SHP77 (cell line): ENCODE data around the gene HSPA14.
"Not testable (repeated sequence)": the region's sequence is repeated elsewhere in the genome, so short reads cannot be mapped to it uniquely, and the experiment has no call there.

Experiments used
- DNase-seq, 2 experiments: peaks; one replicate each; lab custom pipeline; 2025; lab: John Stamatoyannopoulos, UW

HSPA14 gene

GRCh38 chr10:14880229-14880628, 42.1 kb downstream of the HSPA14 start:
- no peak for DNase-seq

- no peak for DNase-seq
Observed at GRCh38 chr10:14884082-14884481, 46.0 kb downstream of the HSPA14 start.

GRCh38 chr10:14889318-14889717, 51.2 kb downstream of the HSPA14 start:
- no peak for DNase-seq

GRCh38 chr10:14891151-14891550, 53.0 kb downstream of the HSPA14 start:
- DNase-seq: no peak

- DNase-seq: no peak
Observed at GRCh38 chr10:14904316-14904732, 66.2 kb downstream of the HSPA14 start.

GRCh38 chr10:14904864-14905263, 66.8 kb downstream of the HSPA14 start:
- DNase-seq: no peak

- DNase-seq: no peak
Observed at GRCh38 chr10:14905890-14906289, 67.8 kb downstream of the HSPA14 start.

- DNase-seq: no peak
Observed at GRCh38 chr10:14906765-14907164, 68.7 kb downstream of the HSPA14 start.

GRCh38 chr10:14907591-14907990, 69.5 kb downstream of the HSPA14 start:
- DNase-seq: not testable (repeated sequence)

- DNase-seq: no peak
Observed at GRCh38 chr10:14909101-14909500, 71.0 kb downstream of the HSPA14 start.

GRCh38 chr10:14910953-14911352, 72.8 kb downstream of the HSPA14 start:
- DNase-seq: no peak

- DNase-seq: no peak
Observed at GRCh38 chr10:14911801-14912200, 73.7 kb downstream of the HSPA14 start.

- no peak for DNase-seq
Observed at GRCh38 chr10:14916600-14916999, 78.5 kb downstream of the HSPA14 start.

GRCh38 chr10:14917827-14918226, 79.7 kb downstream of the HSPA14 start:
- DNase-seq: no peak

GRCh38 chr10:14918964-14919363, 80.9 kb downstream of the HSPA14 start:
- DNase-seq: no peak
